Vagina (tissue), 2 donors: Measurements from ENCODE around the gene CCRL2. TPM values are rescaled to one million over a fixed set of nuclear protein-coding genes. Genes with fewer than 3 reads are reported as not detected.

Source experiments
- DNase-seq, 2 donors: peaks; one replicate each; pipeline ENCODE4 v3.0.0-alpha.2; 2017; ENCODE audit errors: extremely low spot score in 2 of 2
- H3K27ac ChIP-seq: fragments of 200-600 bp; sonication (generic); one replicate; pipeline ENCODE4 v1.5.1; 2019
- H3K27me3 ChIP-seq: fragments of 200-600 bp; sonication (generic); one replicate; pipeline ENCODE4 v1.5.1; 2019
- H3K36me3 ChIP-seq, 2 donors: fragments of 200-600 bp; sonication (generic); one replicate each; pipeline ENCODE4 v1.5.1; 2017 to 2019
- H3K4me1 ChIP-seq: fragments of 200-600 bp; sonication (generic); one replicate; pipeline ENCODE4 v1.5.1; 2019
- H3K4me3 ChIP-seq, 2 donors: fragments of 200-600 bp; sonication (generic); 1 replicate in 1 of 2; 2 replicates in 1 of 2; pipeline ENCODE4 v1.5.1; 2016 to 2019
- H3K9me3 ChIP-seq: fragments of 200-600 bp; sonication (generic); one replicate; pipeline ENCODE4 v1.5.1; 2019
- POLR2A ChIP-seq, 2 donors: fragments of 450-650 bp; IDR thresholded peaks; one replicate each; pipeline ENCODE4 v1.6.1; 2017; ENCODE audit warnings: antibody characterized with exemption in 2 of 2, mild to moderate bottlenecking in 2 of 2, moderate library complexity in 2 of 2
- POLR2AphosphoS5 ChIP-seq, 2 donors: sonication (generic); formaldehyde crosslinking; IDR thresholded peaks; one replicate each; pipeline ENCODE4 v1.9.0; 2017; ENCODE audit warnings: antibody characterized with exemption in 2 of 2, mild to moderate bottlenecking in 2 of 2, low read depth in 1 of 2; ENCODE audit not compliant: insufficient read depth in 1 of 2
- intact Hi-C: fragments of 100-400 bp; cut with DNase I; formaldehyde crosslinking; loops from one replicate; pipeline ENCODE4 v1.15.1; 2023
- total RNA-seq: library from RNA; depleted of rRNA; stranded (reverse); fragments of >200 nt; gene quantifications from one replicate; pipeline ENCODE4 v1.2.3, GENCODE V29; 2016
- TF ChIP-seq, protein P1 (sequence below), 3 experiments: fragments of 450-650 bp in 2 of 3; fragments of 200-600 bp in 1 of 3; sonication (generic) in 1 of 3; IDR thresholded peaks; one replicate each; pipeline ENCODE4 v1.5.1; 2017 to 2019; ENCODE audit warnings: antibody characterized with exemption in 3 of 3, mild to moderate bottlenecking in 2 of 3, moderate library complexity in 2 of 3

CCRL2 gene
- total RNA-seq, 1 donor from 2014 or later: not detected

DNA sequence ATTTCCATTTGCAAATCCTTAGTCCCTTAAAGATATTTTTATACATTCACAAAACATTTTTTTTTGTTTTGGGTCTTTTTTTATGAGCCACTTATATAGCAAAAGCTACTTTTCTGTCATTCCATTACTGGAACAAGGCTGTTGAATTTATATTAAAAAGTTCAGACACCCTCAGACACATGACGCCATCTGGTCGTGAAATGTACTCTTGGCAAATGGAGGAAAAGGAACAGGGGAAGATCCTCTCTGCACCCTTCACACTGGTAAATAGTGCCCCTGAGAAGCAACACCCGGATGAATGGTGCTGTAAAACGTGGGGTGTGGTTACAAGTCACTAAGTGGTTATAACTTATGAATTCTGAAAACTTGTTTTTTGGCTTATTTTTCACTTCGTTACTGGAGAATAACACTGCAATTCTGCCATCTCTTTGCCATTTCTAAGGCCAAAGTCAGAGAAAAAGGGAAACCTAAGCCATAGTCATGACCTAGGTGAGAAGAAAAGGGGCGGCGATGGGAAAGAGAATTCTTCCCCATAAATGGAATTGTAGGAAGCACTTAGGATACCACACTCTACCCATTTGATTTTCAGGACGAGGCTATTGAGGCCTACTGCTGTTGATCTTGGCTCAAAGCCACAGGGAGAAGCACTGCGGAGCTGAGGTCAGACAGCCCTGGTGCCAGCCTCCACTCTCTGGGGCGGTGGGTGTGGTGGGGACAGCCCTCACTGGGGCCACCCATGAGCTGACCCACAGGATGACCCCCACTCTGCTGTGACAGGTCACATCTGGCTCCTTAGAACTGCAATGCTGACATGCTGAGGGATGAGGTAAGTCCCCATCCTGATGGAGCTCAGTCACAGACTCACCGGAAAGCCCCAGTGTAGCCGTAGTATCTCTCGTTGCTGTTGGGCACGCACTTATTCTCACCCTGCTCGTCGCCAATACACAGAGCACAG is 35.8 kb downstream of the CCRL2 start:
- Histone ChIP-seq H3K9me3 (no peaks in the 10 kb centered on the region), H3K36me3 (no peaks in the 10 kb centered on the region), H3K4me1 (no peaks in the 10 kb centered on the region), H3K27ac (no peak overlapping the region), H3K27me3 (no peaks in the 10 kb centered on the region), H3K4me3 (no peak overlapping the region)
- intact Hi-C loops: no loop called here
- TF ChIP-seq POLR2A (IDR thresholded peaks at IDR 0.05) (no peak), POLR2AphosphoS5 (IDR thresholded peaks at IDR 0.05; ENCODE audit: insufficient read depth in 1 of 2, low read depth in 1 of 2) (no peak)
- TF ChIP-seq, protein P1, sequence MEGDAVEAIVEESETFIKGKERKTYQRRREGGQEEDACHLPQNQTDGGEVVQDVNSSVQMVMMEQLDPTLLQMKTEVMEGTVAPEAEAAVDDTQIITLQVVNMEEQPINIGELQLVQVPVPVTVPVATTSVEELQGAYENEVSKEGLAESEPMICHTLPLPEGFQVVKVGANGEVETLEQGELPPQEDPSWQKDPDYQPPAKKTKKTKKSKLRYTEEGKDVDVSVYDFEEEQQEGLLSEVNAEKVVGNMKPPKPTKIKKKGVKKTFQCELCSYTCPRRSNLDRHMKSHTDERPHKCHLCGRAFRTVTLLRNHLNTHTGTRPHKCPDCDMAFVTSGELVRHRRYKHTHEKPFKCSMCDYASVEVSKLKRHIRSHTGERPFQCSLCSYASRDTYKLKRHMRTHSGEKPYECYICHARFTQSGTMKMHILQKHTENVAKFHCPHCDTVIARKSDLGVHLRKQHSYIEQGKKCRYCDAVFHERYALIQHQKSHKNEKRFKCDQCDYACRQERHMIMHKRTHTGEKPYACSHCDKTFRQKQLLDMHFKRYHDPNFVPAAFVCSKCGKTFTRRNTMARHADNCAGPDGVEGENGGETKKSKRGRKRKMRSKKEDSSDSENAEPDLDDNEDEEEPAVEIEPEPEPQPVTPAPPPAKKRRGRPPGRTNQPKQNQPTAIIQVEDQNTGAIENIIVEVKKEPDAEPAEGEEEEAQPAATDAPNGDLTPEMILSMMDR (IDR thresholded peaks at IDR 0.05): peak in 2 of 3 experiments; percentile 6 to 62
- DNase-seq: no peak

DNA sequence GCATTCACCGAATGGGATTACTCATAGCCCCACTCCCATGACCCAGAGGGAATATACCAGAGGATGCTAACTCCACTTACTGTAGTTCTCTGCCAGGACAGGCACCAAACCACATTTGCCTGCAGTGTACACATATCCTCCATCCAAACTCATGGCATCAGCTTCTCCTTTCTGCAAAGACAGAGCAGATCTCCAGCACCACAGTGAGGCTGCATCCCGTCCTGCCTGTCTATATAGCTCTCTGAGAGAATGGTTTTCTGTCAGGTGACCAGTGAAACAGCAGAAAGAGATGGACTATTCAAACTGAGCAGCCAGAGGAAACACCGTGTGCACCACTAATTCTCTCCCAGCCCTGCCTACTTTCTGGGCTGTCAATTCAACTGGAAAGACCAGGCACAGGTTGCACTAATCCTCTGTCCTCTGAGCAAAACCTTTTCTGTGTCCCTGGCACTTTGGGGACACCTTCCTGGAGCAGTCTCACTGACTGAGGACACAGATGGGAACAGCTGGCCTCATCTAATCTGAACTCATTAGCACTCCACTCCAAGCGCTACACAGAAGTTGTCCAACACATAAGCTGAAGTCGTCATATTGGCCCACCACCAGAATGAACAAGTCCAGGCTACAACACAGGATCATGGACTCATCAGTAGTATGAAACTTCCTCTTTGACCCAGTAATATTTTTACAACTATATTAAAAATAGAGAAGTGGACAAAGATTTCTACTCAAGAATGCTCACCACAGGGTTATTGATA is 40.3 kb downstream of the CCRL2 start:
- Histone ChIP-seq H3K4me3 (no peak overlapping the region), H3K9me3 (no peaks in the 10 kb centered on the region), H3K36me3 (no peaks in the 10 kb centered on the region), H3K4me1 (no peaks in the 10 kb centered on the region), H3K27ac (no peak overlapping the region), H3K27me3 (no peaks in the 10 kb centered on the region)
- DNase-seq: no peak
- intact Hi-C loops: no loop called here
- TF ChIP-seq, protein P1 (IDR thresholded peaks at IDR 0.05): no peak
- TF ChIP-seq POLR2A (IDR thresholded peaks at IDR 0.05): no peak
- TF ChIP-seq POLR2AphosphoS5 (IDR thresholded peaks at IDR 0.05; ENCODE audit: insufficient read depth in 1 of 2, low read depth in 1 of 2): no peak

DNA sequence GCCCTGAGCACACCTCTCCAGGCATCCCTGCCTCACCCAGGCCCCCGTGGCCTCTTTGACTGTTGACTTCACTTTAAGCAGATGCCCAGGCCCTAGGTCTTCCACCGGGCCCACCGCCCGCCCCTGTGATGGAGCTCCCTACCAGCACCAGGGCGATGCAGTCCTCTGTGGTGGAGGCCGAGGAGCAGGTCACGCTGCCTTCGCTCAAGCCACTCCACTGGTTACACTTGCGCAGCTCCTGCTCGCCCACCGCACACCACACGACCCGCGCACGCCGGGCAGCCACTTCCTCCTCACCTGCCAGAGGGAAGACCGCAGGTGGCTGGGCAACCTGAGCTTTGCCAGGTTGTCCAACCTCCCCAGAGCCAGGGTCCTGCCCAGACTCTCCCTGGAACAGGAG is 41.7 kb downstream of the CCRL2 start:
- Histone ChIP-seq H3K27me3 (no peaks in the 10 kb centered on the region), H3K4me1 (no peaks in the 10 kb centered on the region), H3K4me3 (no peak overlapping the region), H3K9me3 (no peaks in the 10 kb centered on the region), H3K36me3 (no peaks in the 10 kb centered on the region), H3K27ac (no peak overlapping the region)
- intact Hi-C loops: no loop called here
- TF ChIP-seq POLR2AphosphoS5 (IDR thresholded peaks at IDR 0.05; ENCODE audit: insufficient read depth in 1 of 2, low read depth in 1 of 2): no peak
- no peak for TF ChIP-seq POLR2A (IDR thresholded peaks at IDR 0.05)
- TF ChIP-seq, protein P1 (IDR thresholded peaks at IDR 0.05): no peak
- no peak for DNase-seq

DNA sequence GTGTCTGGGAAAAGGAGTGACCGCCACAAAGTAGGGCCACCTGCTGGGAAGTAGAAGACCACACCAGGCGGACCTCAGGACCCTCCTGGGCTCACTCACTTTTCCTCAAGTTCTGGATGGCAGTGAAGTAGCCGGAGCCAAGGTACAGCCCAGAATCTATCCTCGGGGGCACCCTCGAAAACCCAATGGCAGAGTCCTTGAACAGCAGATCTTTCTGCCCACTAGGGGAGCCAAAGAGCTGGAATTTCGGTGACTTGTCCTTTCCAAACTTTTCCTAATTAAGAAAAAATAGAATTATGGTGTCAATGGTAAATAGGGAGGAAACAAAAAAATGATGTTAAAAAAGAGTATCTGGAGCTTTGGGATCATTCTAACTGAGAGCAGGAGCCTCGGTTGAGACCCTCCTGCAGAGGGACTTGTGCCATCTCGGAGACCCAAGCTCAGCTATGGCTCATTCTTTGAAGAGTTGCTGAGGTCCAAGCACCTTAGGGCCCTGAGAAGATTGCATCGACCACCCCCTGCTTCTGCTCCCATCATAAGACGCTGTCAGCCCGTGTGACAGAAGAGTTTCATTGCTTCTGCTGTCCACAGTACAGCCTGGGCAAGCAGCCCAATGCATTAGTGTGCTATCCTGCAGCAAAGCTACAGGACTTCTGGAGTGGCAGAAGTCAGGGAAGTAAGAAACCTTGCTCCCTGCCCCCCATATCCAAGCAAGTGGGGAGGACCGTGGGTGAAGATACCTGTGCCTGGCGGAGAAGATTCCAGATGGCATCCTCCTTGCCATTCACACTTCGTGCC is 42.9 kb downstream of the CCRL2 start:
- no peak for TF ChIP-seq POLR2A (IDR thresholded peaks at IDR 0.05)
- intact Hi-C loops: no loop called here
- Histone ChIP-seq H3K9me3 (no peaks in the 10 kb centered on the region), H3K36me3 (no peaks in the 10 kb centered on the region), H3K27me3 (no peaks in the 10 kb centered on the region), H3K27ac (no peak overlapping the region), H3K4me1 (no peaks in the 10 kb centered on the region), H3K4me3 (no peak overlapping the region)
- DNase-seq: no peak
